BJ (cell line): ENCODE data around the gene ADARB2. TPM values are rescaled to one million over a fixed set of nuclear protein-coding genes. Genes with fewer than 3 reads are reported as not detected.

ENCODE experiments used
- CTCF ChIA-PET: fragments of 350-600 bp; formaldehyde crosslinking; extraction: SDS; loops from one replicate; lab custom pipeline; 2021; ENCODE audit warnings: antibody characterized with exemption, inconsistent platforms; lab: Yijun Ruan, JAX
- POLR2A ChIA-PET: fragments of 300-600 bp; sonication (Branson Sonifier 250); formaldehyde crosslinking; extraction: SDS; loops from one replicate; lab custom pipeline; 2021; ENCODE audit warnings: antibody characterized with exemption; lab: Charles Lee
- DNase-seq: peaks from one replicate; pipeline ENCODE4 v3.0.0-alpha.2; 2011; ENCODE audit warnings: low read depth
- H3K27me3 ChIP-seq: 2 replicates; pipeline ENCODE4 v1.6.0; 2011; ENCODE audit warnings: low read length; ENCODE audit not compliant: control insufficient read depth, insufficient read depth
- H3K36me3 ChIP-seq: 2 replicates; pipeline ENCODE4 v1.5.1; 2011; ENCODE audit warnings: low read length; ENCODE audit not compliant: control insufficient read depth, insufficient read depth
- H3K4me3 ChIP-seq: 2 replicates; pipeline ENCODE4 v1.5.1; 2011; ENCODE audit warnings: low read depth, mild to moderate bottlenecking, control low read depth, low read length
- CTCF ChIP-seq: IDR thresholded peaks from 2 replicates; pipeline ENCODE4 v1.5.1; 2011; ENCODE audit warnings: low read depth, mild to moderate bottlenecking, control low read depth, inconsistent platforms, low read length, moderate library complexity; ENCODE audit not compliant: insufficient read depth
- polyA plus RNA-seq: library from polyadenylated mRNA; depleted of rRNA; stranded (reverse); fragments of >200 nt; gene quantifications from 2 replicates; pipeline ENCODE4 v1.2.3, GENCODE V29; 2011

ADARB2 gene
- polyA plus RNA-seq, 1 experiment, result not detected

- Histone ChIP-seq H3K4me3 (no peak overlapping the region), H3K27me3 (no peaks in the 10 kb centered on the region; the same call in 1 of the 2 replicates), H3K36me3 (no peaks in the 10 kb centered on the region)
- ChIA-PET CTCF (no interaction called here), POLR2A (no interaction called here)
- no peak for DNase-seq
- no peak for TF ChIP-seq CTCF
These were observed 557.1 kb downstream of the ADARB2 start for GRCh38 chr10:1180071-1180730.

- CTCF ChIA-PET, result no interaction called here
- DNase-seq, result no peak
- POLR2A ChIA-PET, result no interaction called here
- no peaks in the 10 kb centered on the region for H3K36me3 ChIP-seq
- TF ChIP-seq CTCF, result no peak
- no peak overlapping the region for H3K4me3 ChIP-seq
- H3K27me3 ChIP-seq, result no peaks in the 10 kb centered on the region; the same call in 1 of the 2 replicates
These were observed 557.8 kb downstream of the ADARB2 start for GRCh38 chr10:1179346-1180070.

- POLR2A ChIA-PET, result no interaction called here
- no peak overlapping the region for H3K4me3 ChIP-seq
- no peaks in the 10 kb centered on the region for H3K36me3 ChIP-seq
- no peak for TF ChIP-seq CTCF
- H3K27me3 ChIP-seq, result no peaks in the 10 kb centered on the region; the same call in 1 of the 2 replicates
- DNase-seq, result no peak
- CTCF ChIA-PET, result no interaction called here
These were observed 558.8 kb downstream of the ADARB2 start for GRCh38 chr10:1178506-1178905.

- TF ChIP-seq CTCF, result no peak
- DNase-seq, result no peak
- POLR2A ChIA-PET, result no interaction called here
- Histone ChIP-seq H3K36me3 (no peaks in the 10 kb centered on the region), H3K27me3 (no peaks in the 10 kb centered on the region; the same call in 1 of the 2 replicates), H3K4me3 (no peak overlapping the region)
- CTCF ChIA-PET, result no interaction called here
These were observed 559.4 kb downstream of the ADARB2 start for GRCh38 chr10:1177936-1178335.

GRCh38 chr10:1175956-1176565 lies 561.3 kb downstream of the ADARB2 start:
- no peak for DNase-seq
- Histone ChIP-seq H3K27me3 (no peaks in the 10 kb centered on the region), H3K36me3 (no peaks in the 10 kb centered on the region), H3K4me3 (no peak overlapping the region)
- ChIA-PET CTCF (interaction anchor here (0.7 kb wide), 1 partner anchor 14 kb away, joined by 3 read pairs; no protein-coding TSS in a partner anchor), POLR2A (no interaction called here)
- no peak for TF ChIP-seq CTCF
